Body of pancreas (tissue), 4 donors: ENCODE measurements around the gene VOPP1. TPM values are rescaled to one million over a fixed set of nuclear protein-coding genes. Genes with fewer than 3 reads are reported as not detected.

ENCODE experiments used
- ATAC-seq: fragments of 150-250 bp; one replicate; pipeline ENCODE4 v1.9.1; 2016
- DNase-seq, 4 donors: peaks; one replicate each; pipeline ENCODE4 v3.0.0-alpha.2; 2019
- H3K27ac ChIP-seq, 4 donors: fragments of 200-600 bp; sonication (generic); 1 replicate in 3 of 4; 2 replicates in 1 of 4; pipeline versions ENCODE4 v1.5.1 to v1.6.1; 2016 to 2019; ENCODE audit warnings: mild to moderate bottlenecking in 1 of 4, mixed read lengths in 1 of 4, moderate library complexity in 1 of 4
- H3K27me3 ChIP-seq, 2 donors: fragments of 200-600 bp; sonication (generic); one replicate each; pipeline ENCODE4 v1.6.0; 2016; ENCODE audit warnings: mild to moderate bottlenecking in 1 of 2
- H3K36me3 ChIP-seq, 2 donors: fragments of 200-600 bp; sonication (generic); replicated peaks in 1 of 2; 2 replicates each; pipeline ENCODE4 v1.5.1; 2016; ENCODE audit warnings: low read depth in 2 of 2; ENCODE audit not compliant: insufficient read depth in 1 of 2
- H3K4me1 ChIP-seq: fragments of 200-600 bp; sonication (generic); one replicate; pipeline ENCODE4 v1.6.0; 2016
- H3K4me3 ChIP-seq, 2 donors: fragments of 200-600 bp; sonication (generic); 1 replicate in 1 of 2; 2 replicates in 1 of 2; pipeline ENCODE4 v1.5.1; 2016 to 2019
- H3K9me3 ChIP-seq, 3 donors: fragments of 200-600 bp; sonication (generic); 1 replicate in 2 of 3; 2 replicates in 1 of 3; pipeline ENCODE4 v1.5.1; 2016
- CTCF ChIP-seq, 7 experiments: fragments of 450-650 bp in 4 of 7; fragments of 200-600 bp in 3 of 7; sonication (generic) in 3 of 7; IDR thresholded peaks; one replicate each; pipeline ENCODE4 v1.5.1; 2016 to 2019; ENCODE audit warnings: antibody characterized with exemption in 7 of 7
- POLR2A ChIP-seq, 3 donors: fragments of 450-650 bp; IDR thresholded peaks; one replicate each; pipeline ENCODE4 v1.6.1; 2016; ENCODE audit warnings: antibody characterized with exemption in 3 of 3, mild to moderate bottlenecking in 2 of 3
- WGBS, 2 donors: methylation state at CpG; one replicate each; pipeline ENCODE4 v1.1.5; 2017; 5-methylcytosine and 5-hydroxymethylcytosine counted together
- intact Hi-C: fragments of 100-400 bp; cut with DNase I; formaldehyde crosslinking; loops from one replicate; pipeline ENCODE4 v1.15.1; 2023
- total RNA-seq, 2 donors: library from RNA; depleted of rRNA; stranded (reverse); fragments of >200 nt; gene quantifications; one replicate each; pipeline ENCODE4 v1.1.0, GENCODE V29; 2016

The VOPP1 gene
- total RNA-seq, 2 donors from 2014 or later = 25.1 to 30.6 TPM

DNA sequence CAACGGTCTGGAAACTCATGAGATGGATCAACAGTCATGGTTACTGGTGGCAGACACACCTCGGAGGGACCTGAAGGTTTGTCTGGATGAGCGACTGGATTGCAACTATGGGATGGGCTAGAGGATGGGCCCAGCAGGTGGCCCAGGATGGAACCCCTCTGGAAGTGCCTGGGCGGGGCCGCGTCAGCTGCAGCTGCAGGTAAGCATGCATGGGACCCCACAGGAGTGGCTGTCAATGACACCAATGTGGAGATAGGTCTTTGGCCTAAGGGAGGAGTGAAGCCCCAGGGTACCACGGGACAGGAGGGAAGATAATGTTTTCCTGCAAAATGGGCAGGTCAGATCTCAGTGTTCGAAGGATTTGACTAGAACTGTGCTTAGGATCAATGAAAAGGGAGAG lies 103.8 kb downstream of the VOPP1 start:
- no peak for DNase-seq
- no peaks in the 10 kb centered on the region for H3K9me3 ChIP-seq
- WGBS, 2 donors = 94 to 99% methylated on average over 8 of the region's 8 CpGs
- intact Hi-C loops = no loop called here
- H3K4me1 ChIP-seq = no peaks in the 10 kb centered on the region
- H3K36me3 ChIP-seq = no peaks in the 10 kb centered on the region
- TF ChIP-seq CTCF (IDR thresholded peaks at IDR 0.05) = no peak
- no peak for ATAC-seq
- H3K27ac ChIP-seq = no peak overlapping the region
- no peak overlapping the region for H3K4me3 ChIP-seq
- H3K27me3 ChIP-seq = no peaks in the 10 kb centered on the region

DNA sequence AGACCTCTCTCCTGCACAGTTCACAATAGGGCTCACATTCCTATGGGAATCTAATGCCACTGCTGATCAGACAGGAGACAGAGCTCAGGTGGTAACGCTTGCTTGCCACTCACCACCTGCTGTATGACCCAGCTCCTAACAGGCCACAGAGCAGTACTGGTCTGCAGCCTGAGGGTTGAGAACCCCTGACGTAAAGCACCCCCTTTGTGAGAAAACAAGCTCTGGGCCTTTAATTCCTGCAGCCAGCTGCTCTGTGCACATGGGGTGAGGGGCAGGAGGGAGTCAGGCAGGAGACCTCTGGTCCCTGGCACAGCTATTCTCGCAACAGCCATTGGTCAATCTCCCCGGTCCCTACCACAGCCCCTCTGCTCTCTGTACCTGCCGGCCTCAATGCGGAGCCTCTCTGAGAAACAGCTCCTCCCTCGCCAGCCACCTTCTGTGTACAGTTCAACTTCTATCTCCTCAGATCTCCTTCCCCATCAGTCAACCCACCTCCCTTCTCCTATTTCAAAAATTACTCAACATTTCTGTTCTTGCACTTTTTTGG lies 105.2 kb downstream of the VOPP1 start:
- no peaks in the 10 kb centered on the region for H3K27me3 ChIP-seq
- no peak for ATAC-seq
- DNase-seq = no peak
- H3K4me3 ChIP-seq = no peak overlapping the region
- no peaks in the 10 kb centered on the region for H3K36me3 ChIP-seq
- H3K9me3 ChIP-seq = no peaks in the 10 kb centered on the region
- 96 to 98% methylated on average over 5 to 7 of the region's 7 CpGs for WGBS, 2 donors
- no peak overlapping the region for H3K27ac ChIP-seq
- no peaks in the 10 kb centered on the region for H3K4me1 ChIP-seq
- intact Hi-C loops = no loop called here
- TF ChIP-seq CTCF (IDR thresholded peaks at IDR 0.05) (no peak), POLR2A (IDR thresholded peaks at IDR 0.05) (no peak)

DNA sequence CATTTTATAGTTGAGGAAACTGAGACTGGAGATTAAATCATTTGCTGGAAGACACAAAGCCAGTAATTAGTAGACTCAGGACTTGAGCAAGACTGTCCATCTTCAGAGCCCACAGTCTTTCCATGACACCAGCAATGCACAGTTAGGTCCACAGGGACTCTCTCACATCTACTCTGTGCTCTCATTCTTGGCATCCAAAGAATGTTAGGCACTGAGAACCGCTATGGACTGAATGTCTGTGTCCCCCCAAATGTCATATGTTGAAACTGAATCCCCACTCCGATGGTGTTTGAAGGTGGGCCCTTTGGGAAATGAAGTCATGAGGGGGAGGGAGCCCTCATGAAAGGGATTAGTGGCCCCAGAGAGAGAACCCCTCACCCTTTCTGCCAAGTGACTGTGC lies 106.6 kb downstream of the VOPP1 start:
- no peaks in the 10 kb centered on the region for H3K4me1 ChIP-seq
- intact Hi-C loops = no loop called here
- WGBS, 2 donors = 90 to 100% methylated on average over 1 to 2 of the region's 2 CpGs
- H3K36me3 ChIP-seq = no peaks in the 10 kb centered on the region
- H3K27me3 ChIP-seq = no peaks in the 10 kb centered on the region
- H3K4me3 ChIP-seq = no peak overlapping the region
- no peaks in the 10 kb centered on the region for H3K9me3 ChIP-seq
- ATAC-seq (no peak), DNase-seq (no peak)
- no peak overlapping the region for H3K27ac ChIP-seq
- TF ChIP-seq CTCF (IDR thresholded peaks at IDR 0.05) = no peak
- no peak for TF ChIP-seq POLR2A (IDR thresholded peaks at IDR 0.05)

GRCh38 chr7:55464422-55464821 lies 107.9 kb downstream of the VOPP1 start:
- H3K27me3 ChIP-seq = no peaks in the 10 kb centered on the region
- no peaks in the 10 kb centered on the region for H3K9me3 ChIP-seq
- no peak overlapping the region for H3K4me3 ChIP-seq
- H3K27ac ChIP-seq = no peak overlapping the region
- no peaks in the 10 kb centered on the region for H3K36me3 ChIP-seq
- 90 to 100% methylated on average over 2 of the region's 2 CpGs for WGBS, 2 donors
- no peaks in the 10 kb centered on the region for H3K4me1 ChIP-seq
- no peak for ATAC-seq
- TF ChIP-seq CTCF (IDR thresholded peaks at IDR 0.05) = no peak
- no peak for TF ChIP-seq POLR2A (IDR thresholded peaks at IDR 0.05)
- intact Hi-C loops = no loop called here
- DNase-seq = no peak

- Histone ChIP-seq H3K36me3 (no peaks in the 10 kb centered on the region), H3K9me3 (no peaks in the 10 kb centered on the region), H3K27me3 (no peaks in the 10 kb centered on the region), H3K27ac (no peak overlapping the region), H3K4me3 (no peak overlapping the region), H3K4me1 (no peaks in the 10 kb centered on the region)
- ATAC-seq (no peak), DNase-seq (no peak)
- no peak for TF ChIP-seq CTCF (IDR thresholded peaks at IDR 0.05)
- TF ChIP-seq POLR2A (IDR thresholded peaks at IDR 0.05) = no peak
- intact Hi-C loops = no loop called here
- 100% methylated on average over 2 to 3 of the region's 4 CpGs for WGBS, 2 donors
Measured at GRCh38 chr7:55463686-55464262, 108.5 kb downstream of the VOPP1 start.
